GM12878 (cell line): ENCODE results near the gene TACR2. TPM values are rescaled to one million over a fixed set of nuclear protein-coding genes. Genes with fewer than 3 reads are reported as not detected.

Experiments
- ATAC-seq: fragments of 200-7000 bp; cut with Tn5 transposase; 3 replicates; pipeline ENCODE4 v1.9.1; 2020; ENCODE audit warnings: mild to moderate bottlenecking, moderate library complexity
- BruUV-seq: library from RNA; stranded (reverse); fragments of 400-500 nt; replicated peaks from 2 replicates; lab custom pipeline; 2021; lab: Mats Ljungman, UMichigan
- CTCF ChIA-PET: fragments of 300-600 bp; sonication (Branson Sonifier 250); formaldehyde crosslinking; extraction: SDS; loops from one replicate; lab custom pipeline; 2021; ENCODE audit warnings: inconsistent platforms; lab: Yijun Ruan, JAX
- POLR2A ChIA-PET: fragments of 350-600 bp; formaldehyde crosslinking; extraction: SDS; loops from one replicate; lab custom pipeline; 2021; ENCODE audit warnings: inconsistent platforms; lab: Charles Lee
- RAD21 ChIA-PET: fragments of 300-600 bp; sonication (Branson Sonifier 250); formaldehyde crosslinking; loops from one replicate; lab custom pipeline; 2023; ENCODE audit warnings: antibody characterized with exemption; ENCODE audit not compliant: unreplicated experiment; lab: Charles Lee
- SMC1A ChIA-PET: fragments of 300-600 bp; sonication (Branson Sonifier 250); formaldehyde crosslinking; loops from one replicate; lab custom pipeline; 2023; ENCODE audit not compliant: unreplicated experiment, uncharacterized antibody; lab: Charles Lee
- DNase-seq: peaks from one replicate; pipeline ENCODE4 v3.0.0-alpha.2; 2011; ENCODE audit warnings: low read depth, low spot score
- FAIRE-seq: peaks from 3 replicates; lab custom pipeline; 2011; peaks lifted over from hg19 to GRCh38; lab: Jason Lieb, UNC
- H2AFZ ChIP-seq: 2 replicates; pipeline ENCODE4 v1.6.0; 2011; ENCODE audit warnings: low read depth, low read length, control low read depth; ENCODE audit not compliant: control insufficient read depth
- H3K27ac ChIP-seq: 2 replicates; pipeline ENCODE4 v1.5.1; 2011; ENCODE audit warnings: control low read depth; ENCODE audit not compliant: control insufficient read depth, insufficient read depth
- H3K27me3 ChIP-seq, 2 experiments: replicated peaks in 1 of 2; 2 replicates each; pipeline versions ENCODE4 v1.6.0 to v1.6.1; 2011; ENCODE audit warnings: low read length in 1 of 2; ENCODE audit not compliant: control insufficient read depth in 2 of 2, insufficient read depth in 2 of 2
- H3K36me3 ChIP-seq, 2 experiments: 2 replicates each; pipeline ENCODE4 v1.5.1; 2011; ENCODE audit warnings: low read length in 1 of 2; ENCODE audit not compliant: control insufficient read depth in 2 of 2, insufficient read depth in 2 of 2
- H3K4me1 ChIP-seq: 2 replicates; pipeline ENCODE4 v1.6.1; 2011; ENCODE audit warnings: mild to moderate bottlenecking, low read length, moderate library complexity, mixed read lengths; ENCODE audit not compliant: control insufficient read depth, insufficient read depth
- H3K4me2 ChIP-seq: 2 replicates; pipeline ENCODE4 v1.6.0; 2011; ENCODE audit warnings: control low read depth; ENCODE audit not compliant: control insufficient read depth, insufficient read depth
- H3K4me3 ChIP-seq: fragments of 200-600 bp; sonication (generic); 2 replicates; pipeline ENCODE4 v1.5.1; 2016
- H3K79me2 ChIP-seq: 2 replicates; pipeline ENCODE4 v1.6.0; 2011; ENCODE audit warnings: low read length; ENCODE audit not compliant: control insufficient read depth, insufficient read depth
- H3K9ac ChIP-seq: 2 replicates; pipeline ENCODE4 v1.8.0; 2011; ENCODE audit warnings: low read length, control low read depth, mixed read lengths; ENCODE audit not compliant: control insufficient read depth, insufficient read depth
- H3K9me3 ChIP-seq: replicated peaks from 3 replicates; pipeline ENCODE4 v1.5.1; 2011; ENCODE audit warnings: mild to moderate bottlenecking, low read length; ENCODE audit not compliant: control insufficient read depth, insufficient read depth
- H4K20me1 ChIP-seq: 2 replicates; pipeline ENCODE4 v1.6.0; 2011; ENCODE audit not compliant: control insufficient read depth, insufficient read depth
- BHLHE40 ChIP-seq, 2 experiments: fragments of 450-650 bp in 1 of 2; IDR thresholded peaks; 2 replicates each; pipeline ENCODE4 v1.6.1; 2011 to 2017; ENCODE audit warnings: low read depth in 2 of 2, borderline replicate concordance in 1 of 2, improper control_type of control experiment in 1 of 2, low read length in 1 of 2, mild to moderate bottlenecking in 1 of 2
- BRCA1 ChIP-seq: IDR thresholded peaks from 2 replicates; pipeline ENCODE4 v1.6.1; 2011; ENCODE audit warnings: low read depth, low read length, improper control_type of control experiment
- PAX8 ChIP-seq: fragments of 450-650 bp; IDR thresholded peaks from 2 replicates; pipeline ENCODE4 v1.6.1; 2017; ENCODE audit warnings: mild to moderate bottlenecking, moderate library complexity
- ZBED1 ChIP-seq: IDR thresholded peaks from 2 replicates; pipeline ENCODE4 v1.6.1; 2016; ENCODE audit warnings: borderline replicate concordance
- ZZZ3 ChIP-seq: IDR thresholded peaks from 2 replicates; pipeline ENCODE4 v1.6.1; 2011; ENCODE audit warnings: low read depth; ENCODE audit not compliant: control insufficient read depth, insufficient read length
- WGBS: methylation state at CpG from one replicate; pipeline ENCODE4 v1.1.6; 2016; ENCODE audit warnings: low lambda C conversion rate; ENCODE audit not compliant: insufficient replicate concordance, insufficient coverage; ENCODE audit errors: missing lambda C conversion rate; 5-methylcytosine and 5-hydroxymethylcytosine counted together
- in situ Hi-C: fragments of 300-500 bp; cut with MboI; formaldehyde crosslinking; loops from 9 replicates; pipeline ENCODE4 v1.14.3; 2018; ENCODE audit warnings: mixed read lengths
- intact Hi-C: fragments of 100-400 bp; cut with micrococcal nuclease; formaldehyde crosslinking; loops from one replicate; pipeline ENCODE4 v1.14.2; 2022; ENCODE audit not compliant: unreplicated experiment
- polyA plus RNA-seq, 11 experiments: library from polyadenylated mRNA; depleted of rRNA in 4 of 11; unstranded in 6 of 11; stranded (reverse) in 5 of 11; fragments of >200 nt; fragmentation: Nextera tagmentation in 4 of 11; fragmentation: Illumina TruSeq in 1 of 11; extraction: Ambion mirVana in 4 of 11; extraction: Trizol in 1 of 11; gene quantifications; 1 replicate in 1 of 11; 2 replicates in 10 of 11; pipeline versions ENCODE4 v1.2.1 to v1.2.3, GENCODE V29; 2011 to 2016; ENCODE audit warnings: inconsistent platforms in 2 of 11, missing spikeins in 2 of 11, low read depth in 1 of 11
- total RNA-seq, 4 experiments: library from RNA; depleted of rRNA in 3 of 4; stranded (reverse); fragments of >200 nt in 3 of 4; fragmentation: Illumina TruSeq in 1 of 4; extraction: Trizol in 1 of 4; gene quantifications; 2 replicates each; pipeline versions ENCODE4 v1.2.1 to v1.2.3, GENCODE V29; 2013 to 2021
- TF ChIP-seq, protein P1 (sequence below): IDR thresholded peaks from 2 replicates; pipeline ENCODE4 v1.6.1; 2012; ENCODE audit warnings: improper control_type of control experiment, low read depth, low read length; ENCODE audit not compliant: insufficient replicate concordance

TACR2 gene
- total and polyA plus RNA-seq, 10 of the 15 experiments (the other 5 are each of a cell fraction or from before 2014, with no cell fraction given), result 0.11 TPM; not detected in 9

DNA sequence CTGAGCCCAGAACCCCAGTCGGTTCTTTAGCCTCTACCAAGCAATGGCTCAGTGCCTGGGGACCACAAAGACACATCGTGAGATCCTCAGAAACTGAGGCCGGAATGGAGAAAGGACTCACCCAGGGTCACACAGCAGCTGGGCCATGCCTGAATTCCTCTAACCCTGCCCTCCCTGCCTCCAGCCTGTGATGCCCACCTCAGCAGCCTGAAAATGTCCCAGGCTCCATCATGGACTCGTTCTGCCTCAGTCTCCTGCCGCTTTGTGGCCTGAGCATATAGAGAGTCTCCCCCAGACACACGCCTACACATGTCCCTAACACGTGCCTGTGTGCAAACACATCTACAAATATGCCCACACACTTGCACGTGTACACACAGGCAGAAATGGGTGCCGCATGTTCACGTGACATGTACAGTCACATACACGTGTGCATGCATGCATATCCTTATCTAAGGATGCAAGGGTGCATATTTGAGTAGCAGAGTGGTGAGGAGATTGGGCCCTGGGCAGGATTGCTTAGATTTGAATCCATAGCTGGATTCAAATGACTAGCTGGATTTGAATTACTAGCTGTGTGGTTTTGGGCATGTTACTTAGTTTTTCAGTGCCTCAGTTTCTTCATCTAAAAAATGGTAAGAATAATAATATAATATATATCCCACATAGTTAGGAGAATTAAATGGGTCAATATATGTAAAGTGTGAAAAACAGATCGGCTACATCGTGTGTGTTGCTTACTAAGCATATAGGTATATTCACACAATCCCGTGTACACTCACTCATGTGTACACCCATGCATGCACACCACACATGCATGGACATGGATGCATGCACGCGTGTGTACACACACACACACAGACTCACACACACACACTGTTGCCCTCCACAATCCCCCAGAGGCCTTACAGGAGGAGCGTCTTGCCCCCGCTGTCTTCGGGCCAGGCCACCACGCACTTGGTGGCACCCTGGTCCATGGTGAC, 2.4 kb downstream of the TACR2 start:
- ChIA-PET SMC1A (interaction anchor here (1.2 to 1.5 kb wide), 2 partner anchors 36 to 93 kb away, joined by 3 read pairs; partner anchors contain the start of gene TSPAN15), RAD21 (no interaction called here), POLR2A (interaction anchor here (1.1 kb wide), 1 partner anchor 36 kb away, joined by 3 read pairs; no protein-coding TSS in a partner anchor), CTCF (interaction anchor here (0.6 to 0.9 kb wide), 4 partner anchors 51 to 176 kb away, joined by 3 to 4 read pairs (median 3); no protein-coding TSS in a partner anchor)
- intact Hi-C loops (no loop called here), in situ Hi-C loops (loop anchor here (5.0 to 10.0 kb wide), 2 partner anchors 93 to 220 kb away; partner anchors contain the start of gene FAM241B)
- DNase-seq, result no peak
- H3K36me3 ChIP-seq, result no peaks in the 10 kb centered on the region
- WGBS, result 47% methylated on average over 20 of the region's 20 CpGs
- H4K20me1 ChIP-seq, result no peaks in the 10 kb centered on the region
- no peaks in the 10 kb centered on the region; a peak in 2 of 4 replicates for H3K27me3 ChIP-seq
- TF ChIP-seq ZBED1 (no peak), BRCA1 (no peak), BHLHE40 (IDR thresholded peaks at IDR 0.05; ENCODE audit: borderline replicate concordance in 1 of 2, low read depth in 2 of 2, low read length in 1 of 2) (peak in 1 of 2 experiments; percentile 43; a peak in 1 of 4 replicates), ZZZ3 (no peak), PAX8 (no peak)
- TF ChIP-seq, protein P1, sequence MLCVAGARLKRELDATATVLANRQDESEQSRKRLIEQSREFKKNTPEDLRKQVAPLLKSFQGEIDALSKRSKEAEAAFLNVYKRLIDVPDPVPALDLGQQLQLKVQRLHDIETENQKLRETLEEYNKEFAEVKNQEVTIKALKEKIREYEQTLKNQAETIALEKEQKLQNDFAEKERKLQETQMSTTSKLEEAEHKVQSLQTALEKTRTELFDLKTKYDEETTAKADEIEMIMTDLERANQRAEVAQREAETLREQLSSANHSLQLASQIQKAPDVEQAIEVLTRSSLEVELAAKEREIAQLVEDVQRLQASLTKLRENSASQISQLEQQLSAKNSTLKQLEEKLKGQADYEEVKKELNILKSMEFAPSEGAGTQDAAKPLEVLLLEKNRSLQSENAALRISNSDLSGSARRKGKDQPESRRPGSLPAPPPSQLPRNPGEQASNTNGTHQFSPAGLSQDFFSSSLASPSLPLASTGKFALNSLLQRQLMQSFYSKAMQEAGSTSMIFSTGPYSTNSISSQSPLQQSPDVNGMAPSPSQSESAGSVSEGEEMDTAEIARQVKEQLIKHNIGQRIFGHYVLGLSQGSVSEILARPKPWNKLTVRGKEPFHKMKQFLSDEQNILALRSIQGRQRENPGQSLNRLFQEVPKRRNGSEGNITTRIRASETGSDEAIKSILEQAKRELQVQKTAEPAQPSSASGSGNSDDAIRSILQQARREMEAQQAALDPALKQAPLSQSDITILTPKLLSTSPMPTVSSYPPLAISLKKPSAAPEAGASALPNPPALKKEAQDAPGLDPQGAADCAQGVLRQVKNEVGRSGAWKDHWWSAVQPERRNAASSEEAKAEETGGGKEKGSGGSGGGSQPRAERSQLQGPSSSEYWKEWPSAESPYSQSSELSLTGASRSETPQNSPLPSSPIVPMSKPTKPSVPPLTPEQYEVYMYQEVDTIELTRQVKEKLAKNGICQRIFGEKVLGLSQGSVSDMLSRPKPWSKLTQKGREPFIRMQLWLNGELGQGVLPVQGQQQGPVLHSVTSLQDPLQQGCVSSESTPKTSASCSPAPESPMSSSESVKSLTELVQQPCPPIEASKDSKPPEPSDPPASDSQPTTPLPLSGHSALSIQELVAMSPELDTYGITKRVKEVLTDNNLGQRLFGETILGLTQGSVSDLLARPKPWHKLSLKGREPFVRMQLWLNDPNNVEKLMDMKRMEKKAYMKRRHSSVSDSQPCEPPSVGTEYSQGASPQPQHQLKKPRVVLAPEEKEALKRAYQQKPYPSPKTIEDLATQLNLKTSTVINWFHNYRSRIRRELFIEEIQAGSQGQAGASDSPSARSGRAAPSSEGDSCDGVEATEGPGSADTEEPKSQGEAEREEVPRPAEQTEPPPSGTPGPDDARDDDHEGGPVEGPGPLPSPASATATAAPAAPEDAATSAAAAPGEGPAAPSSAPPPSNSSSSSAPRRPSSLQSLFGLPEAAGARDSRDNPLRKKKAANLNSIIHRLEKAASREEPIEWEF, result no peak
- FAIRE-seq, result no peak
- no peaks in the 10 kb centered on the region for H3K9me3 ChIP-seq
- ATAC-seq, result no peak
- no peaks in the 10 kb centered on the region for H3K79me2 ChIP-seq
- H3K4me3 ChIP-seq, result no peak overlapping the region
- no peak overlapping the region for H2AFZ ChIP-seq
- BruUV-seq, result no TSS peak
- H3K4me2 ChIP-seq, result no peak overlapping the region
- H3K27ac ChIP-seq, result no peak overlapping the region
- H3K4me1 ChIP-seq, result peaks cover 4% of the 10 kb centered on the region
- no peak overlapping the region for H3K9ac ChIP-seq
